GM21717 (cell line): ENCODE data around the gene ACSS1.

Experiments
- ATAC-seq: cut with Tn5 transposase; IDR thresholded peaks from one replicate; pipeline ENCODE4 v1.9.1; 2021; ENCODE audit warnings: mild to moderate bottlenecking, moderate library complexity; ENCODE audit not compliant: unreplicated experiment

The ACSS1 gene

GRCh38 chr20:24961384-24962181 is 96.4 kb downstream of the ACSS1 start:
- no peak for ATAC-seq

- ATAC-seq: no peak
Measured at GRCh38 chr20:24960861-24961260, 97.1 kb downstream of the ACSS1 start.

GRCh38 chr20:24960302-24960801 is 97.6 kb downstream of the ACSS1 start:
- ATAC-seq: no peak

- no peak for ATAC-seq
Measured at GRCh38 chr20:24959591-24960301, 98.2 kb downstream of the ACSS1 start.

GRCh38 chr20:24958506-24959385 is 99.2 kb downstream of the ACSS1 start:
- ATAC-seq: no peak

- ATAC-seq: no peak
Measured at GRCh38 chr20:24957326-24958016, 100.5 kb downstream of the ACSS1 start.
